Measurements from ENCODE around the gene CNPY1.

CNPY1 gene

DNA sequence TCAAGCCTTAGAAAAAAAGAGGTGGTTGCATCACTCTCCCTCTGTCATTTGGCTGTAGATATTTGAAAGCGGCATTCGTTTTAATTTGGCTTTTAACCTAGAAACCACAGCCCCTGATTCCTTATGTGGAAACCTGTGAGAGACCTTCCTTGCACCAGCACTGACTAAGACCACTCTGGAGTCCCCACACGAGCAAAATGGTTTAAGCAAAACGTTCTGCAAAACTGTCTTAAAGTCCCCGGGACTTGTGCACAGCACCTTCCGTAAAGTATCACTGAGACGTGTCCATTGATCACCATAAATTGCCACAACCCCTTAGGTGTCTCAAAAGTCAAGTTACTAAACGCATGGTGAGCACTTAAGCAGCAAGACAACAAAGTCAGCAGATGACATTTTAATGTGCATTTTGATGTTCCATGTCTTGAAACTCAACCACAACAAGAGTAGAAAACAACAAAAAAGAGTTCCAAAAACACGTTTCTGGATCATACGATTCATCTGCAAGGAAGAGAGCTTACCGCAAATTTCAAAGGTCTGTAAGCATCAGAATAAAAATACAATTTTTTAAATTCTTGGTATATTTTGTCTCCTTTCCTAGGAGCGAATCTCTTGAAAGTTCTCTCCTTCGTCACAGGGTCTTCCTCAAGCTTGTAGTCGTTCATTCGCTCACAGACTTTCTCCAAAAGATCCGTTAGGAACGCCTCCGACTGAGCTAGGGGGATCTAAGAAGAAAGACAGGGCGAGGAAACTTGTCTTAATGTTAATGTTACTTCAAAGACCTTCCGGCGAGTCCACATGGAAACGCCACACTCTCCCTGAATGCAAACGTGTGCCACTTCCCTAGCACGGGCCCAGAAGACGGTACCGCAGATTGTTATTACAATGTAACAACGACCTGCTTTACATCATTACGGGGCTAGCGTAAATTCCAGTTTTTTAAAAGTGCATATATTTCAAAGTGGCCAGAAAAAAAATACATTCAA lies 37.7 kb downstream of the CNPY1 start:
- H3K27me3 ChIP-seq (ENCODE audit: control insufficient read depth in 5 of 5, insufficient read depth in 4 of 5, low read length in 5 of 5): peaks cover 41 to 76% (median 74%) of the 10 kb centered on the region in 5 donors
- H3K9ac ChIP-seq (ENCODE audit: low read length in 5 of 5): no peak overlapping the region
- H3K4me1 ChIP-seq (ENCODE audit: control insufficient read depth in 5 of 5, insufficient read depth in 5 of 5, low read length in 5 of 5): peaks cover 0 to 8% (median 4%) of the 10 kb centered on the region in 5 donors
- no peaks in the 10 kb centered on the region for H3K36me3 ChIP-seq (ENCODE audit: control insufficient read depth in 5 of 5, insufficient read depth in 5 of 5, low read length in 5 of 5)
- no peak overlapping the region for H3K27ac ChIP-seq (ENCODE audit: low read depth, low read length)
- no peaks in the 10 kb centered on the region for H3K9me3 ChIP-seq (ENCODE audit: control insufficient read depth in 5 of 5, low read length in 5 of 5)
- H3K4me3 ChIP-seq (ENCODE audit: low read depth in 1 of 5, low read length in 5 of 5): no peak overlapping the region

DNA sequence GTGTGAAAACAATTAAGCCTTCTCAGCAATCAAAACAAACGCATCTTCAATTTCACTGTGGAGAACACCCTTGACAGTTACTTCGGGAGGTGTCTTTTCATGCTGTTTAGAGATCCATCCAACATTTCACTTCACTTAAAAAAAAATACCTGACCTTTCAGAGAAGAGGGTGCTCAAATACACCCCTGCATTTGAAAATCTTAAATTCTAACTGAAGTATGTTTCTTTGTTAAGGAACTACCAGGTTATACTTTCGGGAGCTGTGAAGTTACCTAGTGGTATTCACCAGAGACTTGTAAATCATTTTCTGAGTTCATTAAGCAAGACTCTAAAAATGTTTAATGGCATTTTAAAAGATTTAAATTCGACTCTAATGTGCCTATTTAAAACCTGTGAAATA lies 38.8 kb downstream of the CNPY1 start:
- H3K27me3 ChIP-seq (ENCODE audit: control insufficient read depth in 5 of 5, insufficient read depth in 4 of 5, low read length in 5 of 5): peaks cover 40 to 78% (median 75%) of the 10 kb centered on the region in 5 donors
- H3K4me1 ChIP-seq (ENCODE audit: control insufficient read depth in 5 of 5, insufficient read depth in 5 of 5, low read length in 5 of 5): peaks cover 0 to 8% (median 4%) of the 10 kb centered on the region in 5 donors
- no peaks in the 10 kb centered on the region for H3K36me3 ChIP-seq (ENCODE audit: control insufficient read depth in 5 of 5, insufficient read depth in 5 of 5, low read length in 5 of 5)
- no peak overlapping the region for H3K27ac ChIP-seq (ENCODE audit: low read depth, low read length)
- no peaks in the 10 kb centered on the region for H3K9me3 ChIP-seq (ENCODE audit: control insufficient read depth in 5 of 5, low read length in 5 of 5)
- no peak overlapping the region for H3K4me3 ChIP-seq (ENCODE audit: low read depth in 1 of 5, low read length in 5 of 5)
- no peak overlapping the region for H3K9ac ChIP-seq (ENCODE audit: low read length in 5 of 5)

DNA sequence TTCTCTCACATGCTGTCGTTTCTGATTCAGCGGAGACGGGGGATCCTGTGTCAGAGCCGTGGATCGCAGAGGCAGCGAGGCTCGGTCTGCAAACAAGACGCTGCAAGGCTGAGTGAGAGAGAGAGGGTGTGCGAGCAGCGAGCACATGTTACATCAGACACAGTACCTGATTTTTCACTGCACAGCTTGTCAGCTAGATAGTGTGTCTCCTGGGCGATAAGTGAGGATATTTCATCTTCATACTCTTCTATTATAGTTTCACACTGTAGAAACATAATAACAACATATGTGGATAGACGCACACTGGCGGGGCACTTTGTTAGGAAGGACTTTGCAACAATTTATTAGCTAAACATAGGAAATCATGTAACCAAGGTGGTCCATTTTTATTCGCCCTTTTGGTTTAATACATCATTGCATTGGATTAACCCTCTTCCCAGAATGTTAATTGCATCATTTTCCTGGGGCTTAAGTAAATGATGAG lies 39.5 kb downstream of the CNPY1 start:
- Histone ChIP-seq H3K36me3 (ENCODE audit: control insufficient read depth in 5 of 5, insufficient read depth in 5 of 5, low read length in 5 of 5) (no peaks in the 10 kb centered on the region), H3K9ac (ENCODE audit: low read length in 5 of 5) (no peak overlapping the region), H3K4me1 (ENCODE audit: control insufficient read depth in 5 of 5, insufficient read depth in 5 of 5, low read length in 5 of 5) (peaks cover 0 to 8% (median 4%) of the 10 kb centered on the region in 5 donors), H3K9me3 (ENCODE audit: control insufficient read depth in 5 of 5, low read length in 5 of 5) (no peaks in the 10 kb centered on the region), H3K27me3 (ENCODE audit: control insufficient read depth in 5 of 5, insufficient read depth in 4 of 5, low read length in 5 of 5) (peaks cover 33 to 83% (median 69%) of the 10 kb centered on the region in 5 donors), H3K4me3 (ENCODE audit: low read depth in 1 of 5, low read length in 5 of 5) (no peak overlapping the region), H3K27ac (ENCODE audit: low read depth, low read length) (no peak overlapping the region)

DNA sequence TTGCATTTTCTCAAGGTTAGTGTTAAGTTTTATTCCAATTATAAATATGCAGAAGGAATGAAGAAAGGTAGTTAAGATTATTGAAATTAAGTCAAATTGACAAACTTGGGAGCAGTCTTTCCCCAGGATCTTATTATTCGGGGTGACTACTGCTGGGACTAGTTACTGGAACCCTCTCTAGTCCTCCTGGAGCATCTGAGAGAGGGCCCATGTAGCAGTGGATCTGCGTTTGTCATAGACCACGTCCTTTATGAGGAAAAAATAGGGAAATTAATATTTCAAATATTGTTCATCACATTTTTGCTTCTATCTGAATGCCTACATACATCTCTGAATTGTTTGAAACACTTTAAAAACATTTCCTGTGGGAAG lies 41.0 kb downstream of the CNPY1 start:
- Histone ChIP-seq H3K4me3 (ENCODE audit: low read depth in 1 of 5, low read length in 5 of 5) (no peak overlapping the region), H3K36me3 (ENCODE audit: control insufficient read depth in 5 of 5, insufficient read depth in 5 of 5, low read length in 5 of 5) (no peaks in the 10 kb centered on the region), H3K27ac (ENCODE audit: low read depth, low read length) (no peak overlapping the region), H3K9ac (ENCODE audit: low read length in 5 of 5) (no peak overlapping the region), H3K27me3 (ENCODE audit: control insufficient read depth in 5 of 5, insufficient read depth in 4 of 5, low read length in 5 of 5) (peaks cover 31 to 78% (median 58%) of the 10 kb centered on the region in 5 donors), H3K4me1 (ENCODE audit: control insufficient read depth in 5 of 5, insufficient read depth in 5 of 5, low read length in 5 of 5) (peaks cover 0 to 8% (median 4%) of the 10 kb centered on the region in 5 donors), H3K9me3 (ENCODE audit: control insufficient read depth in 5 of 5, low read length in 5 of 5) (no peaks in the 10 kb centered on the region)

DNA sequence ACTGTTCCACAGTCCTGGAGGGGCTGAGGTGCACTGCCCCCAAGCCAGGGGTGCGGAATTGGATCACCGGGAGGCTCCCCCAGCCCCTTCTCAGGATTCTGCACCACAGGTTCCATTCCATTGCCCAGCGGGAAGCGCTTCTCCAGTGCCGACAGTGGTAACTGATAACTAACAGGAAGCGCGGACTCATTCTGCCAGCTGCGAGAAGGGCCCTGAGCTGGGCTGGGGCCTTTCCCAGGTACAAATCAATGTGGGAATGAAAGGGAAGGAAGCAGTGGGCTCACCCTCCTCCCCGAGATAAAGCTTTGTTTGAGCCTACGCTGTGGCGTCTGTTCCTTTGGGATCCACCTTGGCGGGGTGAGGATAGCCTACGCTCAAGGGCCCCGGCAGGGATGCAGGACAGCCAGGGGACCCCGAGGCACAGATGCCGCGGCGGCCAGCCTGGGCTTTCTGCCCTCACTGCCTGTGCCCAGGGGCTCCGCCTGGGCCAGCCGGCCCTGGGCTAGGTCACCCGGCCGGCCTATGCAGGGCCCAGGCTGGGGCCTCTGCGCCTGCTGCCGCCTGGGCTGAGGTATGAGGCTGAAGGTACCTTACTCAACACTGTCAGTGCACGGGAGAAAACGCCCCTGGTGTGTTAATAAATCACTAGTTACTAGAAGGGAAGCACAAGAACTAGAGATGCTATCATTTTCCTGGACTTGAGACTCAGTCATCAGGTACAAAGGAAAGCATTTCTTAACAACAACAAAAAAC lies 49.0 kb downstream of the CNPY1 start:
- peaks cover 4 to 35% (median 23%) of the 10 kb centered on the region in 5 donors for H3K27me3 ChIP-seq (ENCODE audit: control insufficient read depth in 5 of 5, insufficient read depth in 4 of 5, low read length in 5 of 5)
- no peaks in the 10 kb centered on the region for H3K36me3 ChIP-seq (ENCODE audit: control insufficient read depth in 5 of 5, insufficient read depth in 5 of 5, low read length in 5 of 5)
- H3K9ac ChIP-seq (ENCODE audit: low read length in 5 of 5): no peak overlapping the region
- no peaks in the 10 kb centered on the region for H3K4me1 ChIP-seq (ENCODE audit: control insufficient read depth in 5 of 5, insufficient read depth in 5 of 5, low read length in 5 of 5)
- no peak overlapping the region for H3K27ac ChIP-seq (ENCODE audit: low read depth, low read length)
- H3K4me3 ChIP-seq (ENCODE audit: low read depth in 1 of 5, low read length in 5 of 5): no peak overlapping the region
- no peaks in the 10 kb centered on the region for H3K9me3 ChIP-seq (ENCODE audit: control insufficient read depth in 5 of 5, low read length in 5 of 5)

DNA sequence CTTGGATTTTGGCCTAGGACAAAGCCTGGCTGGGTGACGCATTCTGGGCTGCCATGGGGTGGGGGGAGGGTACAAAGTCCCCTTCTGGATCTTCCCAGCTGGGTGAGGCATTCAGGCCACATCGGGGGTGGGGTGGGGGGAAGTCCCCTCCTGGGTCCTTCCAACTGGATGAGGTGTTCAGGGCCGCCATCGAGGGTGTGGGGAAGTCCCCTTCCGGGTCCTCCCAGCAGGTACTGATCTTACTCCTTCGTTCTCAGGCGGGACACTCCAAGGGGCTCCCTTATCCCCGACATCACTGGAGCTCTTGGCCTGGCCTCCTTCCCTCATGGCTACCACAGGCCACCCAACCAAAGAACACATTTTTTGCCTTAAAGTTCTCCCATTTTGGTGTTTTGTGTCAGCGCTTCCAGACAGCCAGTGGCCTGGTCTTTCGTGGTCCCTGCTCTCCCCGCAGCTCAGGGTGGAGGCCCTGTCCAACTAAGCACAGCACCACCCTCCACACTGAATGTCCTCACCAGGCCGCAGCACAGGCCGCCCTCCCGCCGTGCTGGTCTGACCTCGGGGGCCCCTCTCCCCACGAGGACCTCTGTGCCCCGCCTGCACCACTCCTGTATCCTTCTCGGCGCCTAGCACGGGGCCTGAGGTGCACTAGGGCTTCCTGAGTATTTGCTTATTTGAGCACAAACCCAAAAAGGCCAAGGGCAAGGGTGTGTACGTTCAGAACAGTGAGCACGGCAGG lies 49.9 kb downstream of the CNPY1 start:
- Histone ChIP-seq H3K27ac (ENCODE audit: low read depth, low read length) (no peak overlapping the region), H3K4me3 (ENCODE audit: low read depth in 1 of 5, low read length in 5 of 5) (no peak overlapping the region), H3K36me3 (ENCODE audit: control insufficient read depth in 5 of 5, insufficient read depth in 5 of 5, low read length in 5 of 5) (no peaks in the 10 kb centered on the region), H3K9ac (ENCODE audit: low read length in 5 of 5) (no peak overlapping the region), H3K4me1 (ENCODE audit: control insufficient read depth in 5 of 5, insufficient read depth in 5 of 5, low read length in 5 of 5) (peaks cover 0 to 6% (median 5%) of the 10 kb centered on the region in 5 donors), H3K27me3 (ENCODE audit: control insufficient read depth in 5 of 5, insufficient read depth in 4 of 5, low read length in 5 of 5) (peaks cover 3 to 31% (median 23%) of the 10 kb centered on the region in 5 donors), H3K9me3 (ENCODE audit: control insufficient read depth in 5 of 5, low read length in 5 of 5) (no peaks in the 10 kb centered on the region)

DNA sequence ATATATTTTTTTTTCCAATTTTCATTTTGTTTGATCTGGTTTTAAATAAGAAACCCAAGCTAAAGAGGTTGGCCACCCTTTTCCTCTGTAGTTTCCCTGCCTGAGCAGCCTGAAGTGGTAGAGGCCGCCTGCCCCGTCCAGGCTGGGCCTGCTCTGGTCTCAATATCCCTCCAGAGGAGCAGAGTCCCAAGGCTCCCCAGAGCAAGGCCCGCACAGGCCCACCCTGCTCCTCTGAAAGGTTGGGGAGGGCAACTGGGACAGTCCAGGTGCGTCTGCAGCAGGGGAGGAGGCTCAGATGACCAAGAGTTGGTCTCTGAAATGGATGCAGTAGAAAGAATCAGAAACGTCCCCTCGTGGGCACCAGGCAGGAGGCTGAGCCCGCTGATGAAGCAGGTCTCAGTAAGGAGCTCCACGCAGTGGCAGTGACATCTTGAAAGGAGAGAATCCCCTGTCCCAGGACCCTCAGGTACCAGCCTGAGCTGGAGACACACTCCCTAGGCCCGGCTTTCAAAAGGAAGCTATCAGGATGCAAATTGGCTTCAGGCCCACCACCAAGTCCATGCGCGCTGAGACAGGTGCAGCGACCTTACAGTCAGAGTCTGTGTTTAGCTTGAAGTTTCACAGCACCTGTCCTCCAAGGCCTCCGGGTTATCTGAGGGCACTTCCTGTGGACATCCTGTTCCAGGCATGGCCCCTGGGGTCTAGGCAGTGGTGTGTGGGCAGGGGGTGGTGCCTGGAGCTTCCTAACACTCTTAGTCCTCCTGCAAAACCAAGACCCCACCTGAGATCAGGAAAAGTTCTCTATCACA lies 50.7 kb downstream of the CNPY1 start:
- Histone ChIP-seq H3K4me3 (ENCODE audit: low read depth in 1 of 5, low read length in 5 of 5) (no peak overlapping the region), H3K9me3 (ENCODE audit: control insufficient read depth in 5 of 5, low read length in 5 of 5) (no peaks in the 10 kb centered on the region), H3K4me1 (ENCODE audit: control insufficient read depth in 5 of 5, insufficient read depth in 5 of 5, low read length in 5 of 5) (peaks cover 0 to 14% (median 13%) of the 10 kb centered on the region in 5 donors), H3K9ac (ENCODE audit: low read length in 5 of 5) (no peak overlapping the region), H3K27ac (ENCODE audit: low read depth, low read length) (no peak overlapping the region), H3K27me3 (ENCODE audit: control insufficient read depth in 5 of 5, insufficient read depth in 4 of 5, low read length in 5 of 5) (peaks cover 0 to 31% (median 16%) of the 10 kb centered on the region in 5 donors), H3K36me3 (ENCODE audit: control insufficient read depth in 5 of 5, insufficient read depth in 5 of 5, low read length in 5 of 5) (no peaks in the 10 kb centered on the region)

DNA sequence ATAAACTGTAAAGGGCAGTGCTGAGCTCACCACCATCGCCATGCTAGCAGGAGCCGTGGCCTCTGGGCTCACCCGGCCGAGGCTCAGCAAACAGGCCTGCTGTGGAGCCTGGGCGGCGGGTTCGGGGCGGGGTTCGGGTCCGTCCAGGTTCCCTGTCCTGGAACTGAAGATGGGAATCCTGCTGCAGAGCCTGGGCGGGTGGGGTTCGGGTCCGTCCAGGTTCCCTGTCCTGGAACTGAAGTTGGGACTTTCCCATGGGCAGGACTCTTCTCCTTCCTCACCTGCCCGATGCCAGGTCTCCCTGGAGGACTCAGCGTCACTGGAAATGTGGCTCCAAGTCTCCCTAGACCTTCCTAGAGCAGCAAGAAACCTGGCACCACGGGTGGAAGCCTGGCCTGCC lies 51.8 kb downstream of the CNPY1 start:
- H3K27me3 ChIP-seq (ENCODE audit: control insufficient read depth in 5 of 5, insufficient read depth in 4 of 5, low read length in 5 of 5): peaks cover 4 to 31% (median 17%) of the 10 kb centered on the region in 5 donors
- H3K4me3 ChIP-seq (ENCODE audit: low read depth in 1 of 5, low read length in 5 of 5): no peak overlapping the region
- peaks cover 0 to 22% (median 20%) of the 10 kb centered on the region in 5 donors for H3K4me1 ChIP-seq (ENCODE audit: control insufficient read depth in 5 of 5, insufficient read depth in 5 of 5, low read length in 5 of 5)
- H3K36me3 ChIP-seq (ENCODE audit: control insufficient read depth in 5 of 5, insufficient read depth in 5 of 5, low read length in 5 of 5): no peaks in the 10 kb centered on the region
- no peak overlapping the region for H3K27ac ChIP-seq (ENCODE audit: low read depth, low read length)
- no peak overlapping the region for H3K9ac ChIP-seq (ENCODE audit: low read length in 5 of 5)
- H3K9me3 ChIP-seq (ENCODE audit: control insufficient read depth in 5 of 5, low read length in 5 of 5): no peaks in the 10 kb centered on the region
